IMR-90 (cell line): ENCODE data around the gene PAX5. TPM values are rescaled to one million over a fixed set of nuclear protein-coding genes. Genes with fewer than 3 reads are reported as not detected.
A peak's percentile ranks its signal among the peaks of the same experiment; 100 is the strongest.

Experiments used
- ATAC-seq: fragments of 200-7000 bp; cut with Tn5 transposase; 2 replicates; pipeline ENCODE4 v1.9.1; 2020; ENCODE audit warnings: low read depth, mild to moderate bottlenecking, moderate library complexity
- BruUV-seq: library from RNA; stranded (reverse); fragments of 400-500 nt; replicated peaks from 2 replicates; lab custom pipeline; 2021; lab: Mats Ljungman, UMichigan
- CTCF ChIA-PET: fragments of 300-600 bp; formaldehyde crosslinking; extraction: SDS; loops from one replicate; lab custom pipeline; 2021; ENCODE audit warnings: antibody characterized with exemption; lab: Yijun Ruan, JAX
- POLR2A ChIA-PET: fragments of 300-600 bp; sonication (Branson Sonifier 250); formaldehyde crosslinking; loops from one replicate; lab custom pipeline; 2022; ENCODE audit warnings: antibody characterized with exemption; ENCODE audit not compliant: unreplicated experiment; lab: Charles Lee
- DNase-seq: peaks from one replicate; pipeline ENCODE4 v3.0.0; 2013
- H2AFZ ChIP-seq: replicated peaks from 2 replicates; pipeline ENCODE3; 2013; ENCODE audit warnings: low read length, mild to moderate bottlenecking; ENCODE audit not compliant: poor library complexity
- H2AK5ac ChIP-seq: 2 replicates; pipeline ENCODE4 v1.6.1; 2013; ENCODE audit warnings: low read depth, low read length, inconsistent platforms
- H2AK9ac ChIP-seq: replicated peaks from 2 replicates; pipeline ENCODE3; 2013; ENCODE audit warnings: mild to moderate bottlenecking, low read depth, low read length, moderate library complexity; ENCODE audit not compliant: poor library complexity
- H2BK120ac ChIP-seq: 2 replicates; pipeline ENCODE4 v1.6.1; 2013; ENCODE audit warnings: low read depth, low read length, inconsistent platforms
- H2BK15ac ChIP-seq: 3 replicates; pipeline ENCODE4 v1.6.1; 2013; ENCODE audit warnings: low read depth, low read length, inconsistent platforms
- H2BK20ac ChIP-seq: 2 replicates; pipeline ENCODE4 v1.6.1; 2013; ENCODE audit warnings: low read depth, mild to moderate bottlenecking, inconsistent platforms, low read length, moderate library complexity
- H2BK5ac ChIP-seq: 2 replicates; pipeline ENCODE4 v1.6.1; 2013; ENCODE audit warnings: mild to moderate bottlenecking, low read depth, low read length, inconsistent platforms; ENCODE audit not compliant: poor library complexity, severe bottlenecking
- H3K14ac ChIP-seq: replicated peaks from 2 replicates; pipeline ENCODE4 v1.6.1; 2013; ENCODE audit warnings: low read depth, low read length, inconsistent platforms
- H3K18ac ChIP-seq: 2 replicates; pipeline ENCODE4 v1.6.1; 2013; ENCODE audit warnings: low read depth, low read length, control low read depth
- H3K23ac ChIP-seq: 2 replicates; pipeline ENCODE4 v1.6.1; 2013; ENCODE audit warnings: low read depth, low read length, inconsistent platforms
- H3K27ac ChIP-seq: 2 replicates; pipeline ENCODE4 v1.5.1; 2013; ENCODE audit warnings: mild to moderate bottlenecking, control low read depth, low read length; ENCODE audit not compliant: insufficient read depth
- H3K27me3 ChIP-seq: 2 replicates; pipeline ENCODE4 v1.6.1; 2013; ENCODE audit warnings: low read length; ENCODE audit not compliant: control insufficient read depth, insufficient read depth
- H3K36me3 ChIP-seq: 2 replicates; pipeline ENCODE4 v1.6.1; 2013; ENCODE audit warnings: low read length, mixed read lengths; ENCODE audit not compliant: control insufficient read depth, insufficient read depth
- H3K4ac ChIP-seq: 2 replicates; pipeline ENCODE4 v1.6.1; 2013; ENCODE audit warnings: low read depth, low read length, inconsistent platforms
- H3K4me1 ChIP-seq: 2 replicates; pipeline ENCODE4 v1.6.1; 2013; ENCODE audit warnings: low read length, mixed read lengths; ENCODE audit not compliant: control insufficient read depth, insufficient read depth
- H3K4me2 ChIP-seq: 2 replicates; pipeline ENCODE4 v1.6.1; 2013; ENCODE audit warnings: low read depth, mild to moderate bottlenecking, control low read depth, low read length, moderate library complexity
- H3K4me3 ChIP-seq: 2 replicates; pipeline ENCODE4 v1.5.1; 2013; ENCODE audit warnings: low read depth, mild to moderate bottlenecking, control low read depth, low read length, moderate library complexity; ENCODE audit not compliant: insufficient read depth
- H3K56ac ChIP-seq: 2 replicates; pipeline ENCODE4 v1.6.1; 2013; ENCODE audit warnings: low read length, inconsistent platforms; ENCODE audit not compliant: insufficient read depth; ENCODE audit errors: extremely low read depth
- H3K79me1 ChIP-seq, 2 experiments: 2 replicates each; pipeline ENCODE4 v1.6.1; 2013; ENCODE audit warnings: low read length in 2 of 2, inconsistent platforms in 1 of 2, low read depth in 1 of 2
- H3K9ac ChIP-seq: 2 replicates; pipeline ENCODE4 v1.6.1; 2013; ENCODE audit warnings: low read depth, low read length, control low read depth
- H3K9me1 ChIP-seq: 2 replicates; pipeline ENCODE4 v1.6.1; 2013; ENCODE audit warnings: low read length, inconsistent platforms; ENCODE audit not compliant: insufficient read depth
- H3K9me3 ChIP-seq: 2 replicates; pipeline ENCODE4 v1.6.1; 2013; ENCODE audit warnings: low read length; ENCODE audit not compliant: control insufficient read depth, insufficient read depth
- H4K20me1 ChIP-seq: 2 replicates; pipeline ENCODE4 v1.6.1; 2013; ENCODE audit warnings: low read length, inconsistent platforms; ENCODE audit not compliant: insufficient read depth
- H4K5ac ChIP-seq: 2 replicates; pipeline ENCODE4 v1.6.1; 2013; ENCODE audit warnings: mild to moderate bottlenecking, low read depth, low read length, control low read depth
- H4K8ac ChIP-seq, 2 experiments: 2 replicates each; pipeline ENCODE4 v1.6.1; 2013; ENCODE audit warnings: low read depth in 2 of 2, low read length in 2 of 2, control low read depth in 1 of 2, inconsistent platforms in 1 of 2
- H4K91ac ChIP-seq: 2 replicates; pipeline ENCODE4 v1.6.1; 2013; ENCODE audit warnings: low read depth, low read length, inconsistent platforms; ENCODE audit not compliant: insufficient read depth
- CEBPB ChIP-seq: IDR thresholded peaks from 2 replicates; pipeline ENCODE4 v1.6.1; 2012; ENCODE audit warnings: low read depth, low read length, improper control_type of control experiment
- CHD1 ChIP-seq: IDR thresholded peaks from 2 replicates; pipeline ENCODE4 v1.6.1; 2012; ENCODE audit warnings: low read depth, low read length, improper control_type of control experiment
- CTCF ChIP-seq: conservative IDR thresholded peaks from 2 replicates; pipeline ENCODE4 v1.5.1; 2012; ENCODE audit warnings: mild to moderate bottlenecking, low read depth, low read length, improper control_type of control experiment
- ELK1 ChIP-seq: fragments of 150-350 bp; IDR thresholded peaks from 2 replicates; pipeline ENCODE4 v1.6.1; 2016; ENCODE audit warnings: low read depth, mild to moderate bottlenecking, low read length, moderate library complexity, borderline replicate concordance
- FOS ChIP-seq: fragments of 150-350 bp; IDR thresholded peaks from 2 replicates; pipeline ENCODE4 v1.6.1; 2016; ENCODE audit warnings: low read depth, low read length
- RAD21 ChIP-seq: IDR thresholded peaks from 2 replicates; pipeline ENCODE4 v1.6.1; 2012; ENCODE audit warnings: low read length, improper control_type of control experiment
- RCOR1 ChIP-seq: IDR thresholded peaks from 2 replicates; pipeline ENCODE4 v1.6.1; 2012; ENCODE audit warnings: mild to moderate bottlenecking, low read length, improper control_type of control experiment; ENCODE audit not compliant: insufficient replicate concordance
- RFX5 ChIP-seq: IDR thresholded peaks from 2 replicates; pipeline ENCODE4 v1.8.0; 2012; ENCODE audit warnings: low read depth, mild to moderate bottlenecking, low read length, moderate library complexity
- WGBS, 2 experiments: methylation state at CpG; one replicate each; pipeline versions ENCODE4 v1.1.5 to v1.1.7; 2013; ENCODE audit warnings: missing lambda C conversion rate in 2 of 2; ENCODE audit not compliant: insufficient read length in 1 of 2; ENCODE audit errors: extremely low coverage in 2 of 2; 5-methylcytosine and 5-hydroxymethylcytosine counted together
- dilution Hi-C: fragments of 300-500 bp; cut with HindIII; formaldehyde crosslinking; loops from one replicate; pipeline ENCODE4 v1.14.3; 2018; ENCODE audit warnings: low sequenced_read_pairs; ENCODE audit not compliant: unreplicated experiment
- in situ Hi-C: fragments of 300-500 bp; cut with MboI; formaldehyde crosslinking; loops from 3 replicates; pipeline ENCODE4 v1.14.3; 2019; ENCODE audit warnings: low sequenced_read_pairs, inconsistent platforms, mixed read lengths
- intact Hi-C: fragments of 100-400 bp; cut with micrococcal nuclease; formaldehyde crosslinking; loops from 2 replicates; pipeline ENCODE4 v1.10.0; 2022
- polyA plus RNA-seq, 3 experiments: library from polyadenylated mRNA; depleted of rRNA; stranded (reverse); fragments of >200 nt; gene quantifications; 2 replicates each; pipeline ENCODE4 v1.2.3, GENCODE V29; 2012; ENCODE audit warnings: low replicate concordance in 1 of 3
- total RNA-seq: library from RNA; depleted of rRNA; stranded (reverse); fragments of >200 nt; gene quantifications from 2 replicates; pipeline ENCODE4 v1.2.3, GENCODE V29; 2012

The PAX5 gene
- total and polyA plus RNA-seq, 2 of the 4 experiments (the other 2 are of a cell fraction), result not detected

GRCh38 chr9:36818965-36819870 is 214.8 kb downstream of the PAX5 start:
- H3K4me2 ChIP-seq, result no peak overlapping the region
- H3K4me1 ChIP-seq, result no peaks in the 10 kb centered on the region
- POLR2A ChIA-PET, result no interaction called here
- H2BK20ac ChIP-seq, result no peak overlapping the region
- H2BK120ac ChIP-seq, result no peak overlapping the region
- H2AK5ac ChIP-seq, result no peak overlapping the region
- no peaks in the 10 kb centered on the region for H3K9me1 ChIP-seq
- H4K91ac ChIP-seq, result no peak overlapping the region
- intact Hi-C loops (no loop called here), in situ Hi-C loops (no loop called here), dilution Hi-C loops (no loop called here)
- H3K4ac ChIP-seq, result no peak overlapping the region
- no peaks in the 10 kb centered on the region for H3K79me1 ChIP-seq
- peak overlapping the region; percentile 66 for H2AFZ ChIP-seq
- H4K20me1 ChIP-seq, result no peaks in the 10 kb centered on the region
- no peak overlapping the region for H2BK5ac ChIP-seq
- no peak overlapping the region for H3K4me3 ChIP-seq
- H3K27me3 ChIP-seq, result peaks cover 67% of the 10 kb centered on the region
- no peak overlapping the region for H3K18ac ChIP-seq
- H3K14ac ChIP-seq, result no peak overlapping the region
- WGBS, 2 experiments, result 15% methylated on average over 10 of the region's 35 CpGs; no CpG with 5 or more reads in 1 of the 2 experiments
- H3K23ac ChIP-seq, result no peak overlapping the region
- no peak overlapping the region for H4K5ac ChIP-seq
- no peak; the same call in 1 of the 2 replicates for ATAC-seq
- H4K8ac ChIP-seq, result no peak overlapping the region
- H3K56ac ChIP-seq, result no peak overlapping the region
- H3K36me3 ChIP-seq, result no peaks in the 10 kb centered on the region
- no peak overlapping the region for H3K27ac ChIP-seq
- DNase-seq, result no peak
- H3K9me3 ChIP-seq, result no peaks in the 10 kb centered on the region
- H3K9ac ChIP-seq, result no peak overlapping the region
- TF ChIP-seq RAD21, result no peak
- no peak for TF ChIP-seq RFX5
- TF ChIP-seq CTCF, result no peak
- TF ChIP-seq ELK1, result no peak
- TF ChIP-seq FOS, result no peak
- TF ChIP-seq RCOR1, result no peak
- no peak for TF ChIP-seq CEBPB
- no peak for TF ChIP-seq CHD1
- no TSS peak for BruUV-seq
- H2AK9ac ChIP-seq, result no peak overlapping the region
- CTCF ChIA-PET, result no interaction called here
- H2BK15ac ChIP-seq, result no peak overlapping the region
